HG03571 (cell line): ENCODE measurements around the gene GPN2.
"Not testable (repeated sequence)": the region's sequence is repeated elsewhere in the genome, so short reads cannot be mapped to it uniquely, and the experiment has no call there.

Experiments used
- ATAC-seq: cut with Tn5 transposase; IDR thresholded peaks from one replicate; pipeline ENCODE4 v1.9.1; 2021; ENCODE audit not compliant: unreplicated experiment

GPN2 gene

GRCh38 chr1:26907071-26907917, 17.2 kb upstream of the GPN2 start:
- no peak for ATAC-seq

GRCh38 chr1:26900815-26901511, 10.9 kb upstream of the GPN2 start:
- ATAC-seq, result no peak

GRCh38 chr1:26900001-26900814, 10.1 kb upstream of the GPN2 start, which contains the start of gene GPATCH3:
Gene GPATCH3 (minus strand): TSS chr1:26900467. CDS start chr1:26900442, 25 bp downstream.
- ATAC-seq, result peak; percentile 75

- no peak for ATAC-seq
These were observed 7.3 kb upstream of the GPN2 start for GRCh38 chr1:26897351-26897750.

- no peak for ATAC-seq
These were observed 4.2 kb upstream of the GPN2 start for GRCh38 chr1:26894263-26894662.

GRCh38 chr1:26890467-26890796, 349 bp upstream of the GPN2 start:
- ATAC-seq, result peak; percentile 26

GRCh38 chr1:26888231-26888630, 1.9 kb downstream of the GPN2 start:
- no peak for ATAC-seq

- ATAC-seq, result no peak
These were observed 3.0 kb downstream of the GPN2 start for GRCh38 chr1:26887125-26887524.

GRCh38 chr1:26882696-26883463, 7.2 kb downstream of the GPN2 start:
- no peak for ATAC-seq

GRCh38 chr1:26881611-26882010, 8.5 kb downstream of the GPN2 start:
- ATAC-seq, result not testable (repeated sequence)

- ATAC-seq, result no peak
These were observed 10.3 kb downstream of the GPN2 start for GRCh38 chr1:26879793-26880192.

GRCh38 chr1:26877326-26877725, 12.8 kb downstream of the GPN2 start:
- ATAC-seq, result no peak

GRCh38 chr1:26874896-26875295, 15.2 kb downstream of the GPN2 start:
- no peak for ATAC-seq

GRCh38 chr1:26873097-26873496, 17.0 kb downstream of the GPN2 start:
- not testable (repeated sequence) for ATAC-seq

GRCh38 chr1:26864610-26865480, 25.2 kb downstream of the GPN2 start:
- peak; percentile 89 for ATAC-seq

- no peak for ATAC-seq
These were observed 26.4 kb downstream of the GPN2 start for GRCh38 chr1:26863685-26864077.

- ATAC-seq, result no peak
These were observed 27.1 kb downstream of the GPN2 start, which contains the start of gene SFN for GRCh38 chr1:26862781-26863684. Gene SFN (plus strand): TSS chr1:26863149. CDS start chr1:26863213, 64 bp downstream.

GRCh38 chr1:26861889-26862378, 28.1 kb downstream of the GPN2 start:
- ATAC-seq, result no peak
